ENCODE results near the gene MYBPC1.

The MYBPC1 gene

DNA sequence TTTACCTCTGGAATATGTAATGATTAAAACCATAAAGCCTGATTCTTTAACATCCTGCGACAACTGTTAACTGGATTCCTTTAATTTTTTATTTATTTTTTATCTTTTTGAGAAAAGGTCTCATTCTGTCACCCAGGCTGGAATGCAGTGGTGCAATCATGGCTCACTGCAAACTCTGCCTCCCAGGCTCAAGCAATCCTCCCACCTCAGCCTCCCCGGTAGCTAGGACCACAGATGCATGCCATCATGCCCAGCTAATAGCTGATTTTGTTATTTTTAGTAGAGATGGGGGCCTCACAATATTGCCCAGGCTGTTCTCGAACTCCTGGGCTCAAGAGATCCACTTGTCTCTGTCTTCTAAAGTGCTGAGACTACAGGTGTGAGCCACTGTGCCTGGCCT is 3.7 kb downstream of the MYBPC1 start:
- no peak overlapping the region for H3K4me3 ChIP-seq (ENCODE audit: low read depth, low read length)

DNA sequence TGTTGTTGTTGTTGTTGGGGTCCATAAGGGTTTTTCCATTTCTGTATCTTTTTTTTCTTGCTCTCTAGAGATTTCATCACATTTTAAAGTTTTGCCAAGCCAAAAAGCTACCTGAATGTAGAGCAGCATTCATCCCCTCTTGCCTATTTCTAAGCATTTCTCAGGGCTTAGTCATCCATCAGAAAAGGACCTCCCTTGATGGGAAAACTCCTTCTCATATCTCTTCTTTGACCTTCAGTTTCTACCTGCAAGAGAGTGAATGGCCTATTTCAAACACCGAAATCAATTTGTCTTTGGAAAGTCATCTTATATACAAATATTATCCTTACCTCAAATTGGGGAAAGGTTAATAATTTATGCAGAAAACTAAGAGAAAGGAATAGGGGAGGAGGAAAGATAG is 4.5 kb downstream of the MYBPC1 start:
- H3K4me3 ChIP-seq (ENCODE audit: low read depth, low read length): no peak overlapping the region
- TF ChIP-seq, protein P1, sequence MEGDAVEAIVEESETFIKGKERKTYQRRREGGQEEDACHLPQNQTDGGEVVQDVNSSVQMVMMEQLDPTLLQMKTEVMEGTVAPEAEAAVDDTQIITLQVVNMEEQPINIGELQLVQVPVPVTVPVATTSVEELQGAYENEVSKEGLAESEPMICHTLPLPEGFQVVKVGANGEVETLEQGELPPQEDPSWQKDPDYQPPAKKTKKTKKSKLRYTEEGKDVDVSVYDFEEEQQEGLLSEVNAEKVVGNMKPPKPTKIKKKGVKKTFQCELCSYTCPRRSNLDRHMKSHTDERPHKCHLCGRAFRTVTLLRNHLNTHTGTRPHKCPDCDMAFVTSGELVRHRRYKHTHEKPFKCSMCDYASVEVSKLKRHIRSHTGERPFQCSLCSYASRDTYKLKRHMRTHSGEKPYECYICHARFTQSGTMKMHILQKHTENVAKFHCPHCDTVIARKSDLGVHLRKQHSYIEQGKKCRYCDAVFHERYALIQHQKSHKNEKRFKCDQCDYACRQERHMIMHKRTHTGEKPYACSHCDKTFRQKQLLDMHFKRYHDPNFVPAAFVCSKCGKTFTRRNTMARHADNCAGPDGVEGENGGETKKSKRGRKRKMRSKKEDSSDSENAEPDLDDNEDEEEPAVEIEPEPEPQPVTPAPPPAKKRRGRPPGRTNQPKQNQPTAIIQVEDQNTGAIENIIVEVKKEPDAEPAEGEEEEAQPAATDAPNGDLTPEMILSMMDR (IDR thresholded peaks at IDR 0.05; ENCODE audit: low read depth, low read length): no peak

More for the DNA sequence above, 3.7 kb downstream of the MYBPC1 start:
- TF ChIP-seq, protein P1 (IDR thresholded peaks at IDR 0.05; ENCODE audit: low read depth, low read length): no peak

DNA sequence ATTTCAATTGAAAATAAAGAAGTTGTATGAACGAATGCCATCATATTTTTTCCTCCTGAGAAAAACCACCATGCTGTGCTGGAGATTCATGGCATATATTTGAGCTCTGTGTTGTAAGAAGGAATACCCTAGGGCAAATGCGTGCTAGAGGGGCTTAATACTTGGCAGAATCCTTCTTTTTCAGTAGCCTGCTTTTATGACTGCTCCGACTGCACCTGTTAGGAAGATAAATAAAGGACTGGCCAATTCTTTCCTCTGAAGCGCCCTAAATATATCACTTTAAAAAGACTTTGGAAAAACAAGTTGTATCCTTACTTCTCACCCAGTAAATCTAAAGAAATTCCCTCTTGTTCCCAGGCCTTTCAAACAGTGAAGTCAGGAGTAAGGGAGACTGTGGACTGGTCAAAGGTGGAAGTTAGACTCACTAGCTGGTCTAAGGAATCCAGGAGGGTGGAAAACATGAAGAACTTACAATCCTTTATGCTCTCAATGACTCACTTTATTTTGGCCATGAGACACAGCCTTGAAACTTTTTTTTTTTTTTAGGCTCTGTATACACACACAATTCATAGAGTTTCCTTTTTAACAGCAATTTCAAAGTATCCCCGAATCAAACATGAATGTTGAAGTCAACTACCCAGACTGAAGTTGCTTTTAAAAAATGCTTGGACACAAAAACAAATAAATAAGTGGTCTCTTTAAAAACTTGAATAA is 5.2 kb downstream of the MYBPC1 start:
- TF ChIP-seq, protein P1 (IDR thresholded peaks at IDR 0.05; ENCODE audit: low read depth, low read length): no peak
- no peak overlapping the region for H3K4me3 ChIP-seq (ENCODE audit: low read depth, low read length)

DNA sequence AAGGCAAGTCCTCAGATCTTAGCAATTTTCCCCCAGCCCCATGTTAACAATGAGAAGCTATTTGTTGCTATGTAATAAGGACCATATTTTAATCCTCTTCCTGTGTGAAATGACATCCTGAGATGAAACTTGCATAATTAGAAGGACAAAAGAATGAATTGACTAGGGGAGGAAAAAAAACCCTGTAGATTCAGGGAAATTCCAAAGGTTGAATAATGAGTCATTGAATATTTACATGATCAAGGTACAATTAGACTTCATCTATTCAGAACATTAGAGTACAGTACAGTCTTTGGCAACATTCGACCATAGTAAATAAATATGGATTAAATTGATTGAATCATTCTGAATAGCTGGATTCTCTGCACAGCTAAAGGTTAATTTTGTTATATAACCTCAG is 9.4 kb downstream of the MYBPC1 start:
- no peak overlapping the region for H3K4me3 ChIP-seq (ENCODE audit: low read depth, low read length)
- TF ChIP-seq, protein P1 (IDR thresholded peaks at IDR 0.05; ENCODE audit: low read depth, low read length): no peak

DNA sequence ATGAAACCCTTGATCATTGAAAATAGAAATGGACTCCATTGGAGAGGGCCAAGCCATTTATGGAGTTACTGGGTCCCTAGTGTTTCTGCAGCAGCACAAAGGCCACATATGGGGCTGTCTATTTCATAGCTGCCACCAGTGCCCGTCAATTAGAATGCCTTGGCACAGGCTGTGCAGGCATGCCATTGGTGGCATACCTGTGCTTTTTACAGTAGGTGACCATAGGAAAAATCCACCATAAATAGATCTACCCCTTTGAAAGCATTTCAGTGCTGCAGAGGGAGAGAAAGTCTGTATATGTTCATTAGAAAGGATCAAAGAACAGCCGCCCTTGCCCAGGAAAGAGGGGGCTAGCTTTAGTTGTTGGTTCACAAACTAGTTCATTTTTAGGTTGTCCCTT is 13.1 kb downstream of the MYBPC1 start:
- no peak overlapping the region for H3K4me3 ChIP-seq (ENCODE audit: low read depth, low read length)

DNA sequence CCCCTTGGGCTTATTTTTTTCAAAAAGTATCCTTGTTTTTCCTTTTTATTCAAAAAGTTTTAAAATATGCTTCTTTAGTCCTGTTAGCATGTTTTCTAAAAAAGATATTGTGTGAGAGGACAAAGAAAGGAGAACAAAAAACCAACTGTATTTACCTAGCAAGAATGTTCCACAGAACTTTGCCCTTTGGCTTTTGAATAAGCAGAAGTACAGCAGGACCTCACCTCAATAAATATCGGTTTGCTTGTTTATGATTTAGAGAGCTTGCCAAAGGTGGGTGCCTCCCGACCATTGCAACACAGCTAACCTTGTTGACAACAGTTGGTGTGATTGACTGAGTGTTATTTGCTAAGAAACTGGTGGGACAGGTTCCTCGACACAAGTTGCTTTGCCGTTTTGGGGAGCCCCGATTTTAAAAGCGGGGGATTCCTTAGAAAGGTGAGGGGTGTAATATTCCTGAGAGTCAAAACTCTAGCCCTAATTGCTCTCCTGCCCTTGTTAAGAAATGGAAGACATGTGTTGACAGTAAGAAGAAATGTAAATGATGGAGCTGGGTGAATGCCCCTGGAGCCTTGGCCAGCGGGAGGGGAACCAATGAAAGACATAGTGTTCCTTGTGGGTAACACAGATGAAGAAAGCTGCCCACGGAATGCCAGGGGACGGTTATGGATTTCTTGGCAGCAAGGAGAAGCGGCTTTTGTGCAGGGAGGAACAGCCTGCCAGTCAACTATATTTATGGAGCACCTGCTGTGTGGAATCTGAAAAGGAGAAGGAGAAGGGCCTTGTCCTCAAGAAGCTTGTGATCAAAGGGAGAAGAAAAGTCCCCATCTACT is 13.7 kb downstream of the MYBPC1 start:
- TF ChIP-seq, protein P1 (IDR thresholded peaks at IDR 0.05; ENCODE audit: low read depth, low read length): no peak
- H3K4me3 ChIP-seq (ENCODE audit: low read depth, low read length): no peak overlapping the region

More for the DNA sequence above, 13.1 kb downstream of the MYBPC1 start:
- TF ChIP-seq, protein P1 (IDR thresholded peaks at IDR 0.05; ENCODE audit: low read depth, low read length): no peak

DNA sequence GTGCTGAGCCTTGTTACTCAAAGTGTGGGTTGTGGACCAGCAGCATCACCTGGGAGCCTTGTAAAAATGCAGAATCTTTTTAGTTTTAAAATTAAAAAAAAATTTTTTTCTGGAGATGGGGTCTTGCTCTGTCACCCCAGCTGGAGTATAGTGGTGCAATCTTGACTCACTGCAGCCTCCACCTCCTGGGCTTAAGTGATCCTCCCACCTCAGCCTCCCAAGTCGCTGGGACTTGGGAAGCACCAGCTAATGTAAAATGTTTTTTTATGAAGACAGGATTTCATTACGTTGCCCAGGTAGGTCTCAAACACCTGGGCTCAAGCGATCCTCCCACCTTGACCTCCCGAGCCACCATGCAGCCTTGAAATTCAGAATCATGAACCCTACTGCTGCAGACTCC is 14.4 kb downstream of the MYBPC1 start:
- TF ChIP-seq, protein P1 (IDR thresholded peaks at IDR 0.05; ENCODE audit: low read depth, low read length): no peak
- no peak overlapping the region for H3K4me3 ChIP-seq (ENCODE audit: low read depth, low read length)

All from WI38 (cell line).